H1 (cell line): ENCODE data around the gene ARHGDIG.

Experiments used
- POLR2A ChIP-seq, 2 experiments: IDR thresholded peaks; 1 replicate in 1 of 2; 2 replicates in 1 of 2; pipeline ENCODE4 v1.6.1; 2011; ENCODE audit warnings: low read depth in 2 of 2, low read length in 2 of 2, mild to moderate bottlenecking in 2 of 2; ENCODE audit errors: control extremely low read depth in 1 of 2
- TF ChIP-seq, protein P1 (sequence below), 3 experiments: IDR thresholded peaks; 1 replicate in 2 of 3; 2 replicates in 1 of 3; pipeline versions ENCODE4 v1.5.1 to v1.6.1; 2011; ENCODE audit warnings: low read length in 3 of 3, mild to moderate bottlenecking in 3 of 3, inconsistent platforms in 2 of 3, low read depth in 1 of 3, moderate library complexity in 1 of 3; ENCODE audit not compliant: insufficient read depth in 1 of 3; ENCODE audit errors: control extremely low read depth in 1 of 3
- TF ChIP-seq, protein P2 (sequence below): IDR thresholded peaks from 2 replicates; pipeline ENCODE4 v1.6.1; 2011; ENCODE audit warnings: low read length, improper control_type of control experiment

DNA sequence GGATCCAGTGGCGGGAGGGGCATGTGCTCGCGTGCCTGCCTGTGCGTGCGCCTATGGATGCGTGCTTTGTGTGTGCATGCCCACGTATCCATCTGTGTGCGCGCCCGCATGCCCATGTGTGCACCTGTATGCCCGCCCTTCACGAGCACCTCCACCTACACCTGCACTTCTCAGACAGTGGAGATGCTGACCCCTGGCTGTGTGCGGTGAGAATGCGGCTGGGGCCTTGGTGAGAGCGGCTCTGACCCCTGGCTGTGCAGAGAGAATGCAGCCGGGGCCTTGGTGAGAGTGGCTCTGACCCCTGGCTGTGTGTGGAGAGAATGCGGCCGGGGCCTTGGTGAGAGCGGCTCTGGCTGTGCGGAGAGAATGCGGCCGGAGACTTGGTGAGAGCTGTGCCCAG lies 38.2 kb downstream of the ARHGDIG start:
- TF ChIP-seq, protein P1, sequence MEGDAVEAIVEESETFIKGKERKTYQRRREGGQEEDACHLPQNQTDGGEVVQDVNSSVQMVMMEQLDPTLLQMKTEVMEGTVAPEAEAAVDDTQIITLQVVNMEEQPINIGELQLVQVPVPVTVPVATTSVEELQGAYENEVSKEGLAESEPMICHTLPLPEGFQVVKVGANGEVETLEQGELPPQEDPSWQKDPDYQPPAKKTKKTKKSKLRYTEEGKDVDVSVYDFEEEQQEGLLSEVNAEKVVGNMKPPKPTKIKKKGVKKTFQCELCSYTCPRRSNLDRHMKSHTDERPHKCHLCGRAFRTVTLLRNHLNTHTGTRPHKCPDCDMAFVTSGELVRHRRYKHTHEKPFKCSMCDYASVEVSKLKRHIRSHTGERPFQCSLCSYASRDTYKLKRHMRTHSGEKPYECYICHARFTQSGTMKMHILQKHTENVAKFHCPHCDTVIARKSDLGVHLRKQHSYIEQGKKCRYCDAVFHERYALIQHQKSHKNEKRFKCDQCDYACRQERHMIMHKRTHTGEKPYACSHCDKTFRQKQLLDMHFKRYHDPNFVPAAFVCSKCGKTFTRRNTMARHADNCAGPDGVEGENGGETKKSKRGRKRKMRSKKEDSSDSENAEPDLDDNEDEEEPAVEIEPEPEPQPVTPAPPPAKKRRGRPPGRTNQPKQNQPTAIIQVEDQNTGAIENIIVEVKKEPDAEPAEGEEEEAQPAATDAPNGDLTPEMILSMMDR (IDR thresholded peaks at IDR 0.05; ENCODE audit: control extremely low read depth in 1 of 3, insufficient read depth in 1 of 3, low read depth in 1 of 3, low read length in 3 of 3): peak; percentile 87 to 93 (median 89)
- no peak for TF ChIP-seq POLR2A (IDR thresholded peaks at IDR 0.05; ENCODE audit: control extremely low read depth in 1 of 2, low read depth in 2 of 2, low read length in 2 of 2)
- TF ChIP-seq, protein P2, sequence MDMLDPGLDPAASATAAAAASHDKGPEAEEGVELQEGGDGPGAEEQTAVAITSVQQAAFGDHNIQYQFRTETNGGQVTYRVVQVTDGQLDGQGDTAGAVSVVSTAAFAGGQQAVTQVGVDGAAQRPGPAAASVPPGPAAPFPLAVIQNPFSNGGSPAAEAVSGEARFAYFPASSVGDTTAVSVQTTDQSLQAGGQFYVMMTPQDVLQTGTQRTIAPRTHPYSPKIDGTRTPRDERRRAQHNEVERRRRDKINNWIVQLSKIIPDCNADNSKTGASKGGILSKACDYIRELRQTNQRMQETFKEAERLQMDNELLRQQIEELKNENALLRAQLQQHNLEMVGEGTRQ: no peak
